H1 (cell line): ENCODE measurements around the gene UCKL1. TPM values are rescaled to one million over a fixed set of nuclear protein-coding genes. Genes with fewer than 3 reads are reported as not detected.

ENCODE experiments used
- CHD1 ChIP-seq: IDR thresholded peaks from 2 replicates; pipeline ENCODE4 v1.6.1; 2012; ENCODE audit warnings: low read depth, low read length, improper control_type of control experiment
- CHD7 ChIP-seq: fragments of 300-600 bp; sonication (generic); IDR thresholded peaks from 2 replicates; pipeline ENCODE4 v1.7.1; 2012; ENCODE audit warnings: low read length, moderate library complexity, mild to moderate bottlenecking, inconsistent platforms; ENCODE audit not compliant: insufficient replicate concordance
- GTF2F1 ChIP-seq: IDR thresholded peaks from 2 replicates; pipeline ENCODE4 v1.6.1; 2012; ENCODE audit warnings: low read depth, low read length, improper control_type of control experiment, borderline replicate concordance
- JUND ChIP-seq: IDR thresholded peaks from 2 replicates; pipeline ENCODE4 v1.6.1; 2011; ENCODE audit warnings: mild to moderate bottlenecking, improper control_type of control experiment, low read length
- MAX ChIP-seq: IDR thresholded peaks from 2 replicates; pipeline ENCODE4 v1.6.1; 2012; ENCODE audit warnings: inconsistent platforms
- SIN3A ChIP-seq, 2 experiments: IDR thresholded peaks in 1 of 2; conservative IDR thresholded peaks in 1 of 2; 2 replicates each; pipeline ENCODE4 v1.6.1; 2011 to 2012; ENCODE audit warnings: low read length in 2 of 2, improper control_type of control experiment in 1 of 2, low read depth in 1 of 2, mild to moderate bottlenecking in 1 of 2
- SP1 ChIP-seq: IDR thresholded peaks from 2 replicates; pipeline ENCODE4 v1.6.1; 2011; ENCODE audit warnings: low read depth, low read length
- TBP ChIP-seq: IDR thresholded peaks from 2 replicates; pipeline ENCODE4 v1.6.1; 2011; ENCODE audit warnings: low read depth, low read length, improper control_type of control experiment
- USF2 ChIP-seq: IDR thresholded peaks from 2 replicates; pipeline ENCODE4 v1.6.1; 2011; ENCODE audit warnings: low read length, improper control_type of control experiment
- polyA plus RNA-seq, 7 experiments: library from polyadenylated mRNA; depleted of rRNA in 3 of 7; stranded (reverse) in 5 of 7; unstranded in 2 of 7; fragments of >200 nt in 5 of 7; fragments of 200-250 nt in 2 of 7; gene quantifications; 1 replicate in 5 of 7; 2 replicates in 1 of 7; 4 replicates in 1 of 7; pipeline versions ENCODE4 v1.2.1 to v1.2.3, GENCODE V29; 2011 to 2013; ENCODE audit warnings: missing spikeins in 2 of 7, mixed read lengths in 2 of 7
- total RNA-seq: library from RNA; stranded (reverse); fragmentation: NEBNext Ultra II Directional; extraction: Animal tissue kit (Norgen Biotek cat#: 25700); gene quantifications from 2 replicates; pipeline ENCODE4 v1.2.1, GENCODE V29; 2021

The UCKL1 gene
- total and polyA plus RNA-seq, 2 of the 8 experiments (the other 6 are each of a cell fraction or from before 2014, with no cell fraction given) = 36.5 to 91.2 TPM

DNA sequence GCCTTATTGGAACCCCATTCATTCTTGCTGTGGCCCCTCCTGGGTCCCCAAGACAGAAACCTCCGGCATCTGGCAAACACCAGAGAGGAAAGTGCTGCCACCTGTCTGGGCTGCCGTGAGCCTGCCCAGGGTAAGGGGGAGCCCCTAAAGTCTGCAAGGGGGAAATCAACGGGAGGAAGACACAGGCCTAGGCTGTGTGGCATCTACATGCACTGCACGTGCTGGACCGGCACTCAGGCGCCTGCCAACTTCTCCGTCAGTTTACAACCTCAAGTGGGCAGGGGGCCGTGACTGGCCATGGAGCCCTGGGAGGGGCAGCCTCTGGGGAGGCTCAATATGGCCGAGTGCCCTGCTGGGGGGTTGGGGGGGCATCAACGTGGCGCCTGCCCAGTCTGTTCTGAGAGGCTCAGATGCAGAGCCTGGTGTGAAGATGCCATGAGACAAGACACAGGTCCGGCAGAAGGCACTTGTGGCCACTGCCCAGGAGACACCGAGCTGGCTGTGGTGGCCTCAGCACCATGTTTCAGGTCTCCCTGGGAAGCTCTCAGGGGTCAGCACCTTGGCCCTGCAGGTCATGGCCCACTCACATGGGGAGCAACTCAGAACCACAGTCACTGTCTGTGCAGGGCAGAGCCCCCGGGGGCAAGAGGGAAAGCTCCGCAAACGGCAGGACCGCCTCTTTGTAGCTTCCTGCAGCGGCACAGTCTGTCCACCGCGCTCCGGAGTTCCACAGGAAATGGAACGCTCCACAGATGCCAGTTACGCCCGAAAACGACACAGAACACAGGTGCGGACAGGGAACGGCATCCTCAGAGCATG is 8.4 kb downstream of the UCKL1 start (continued):
- no peak for TF ChIP-seq CHD7
- no peak for TF ChIP-seq TBP
- no peak for TF ChIP-seq JUND
- no peak for TF ChIP-seq CHD1
- no peak for TF ChIP-seq MAX
- TF ChIP-seq GTF2F1 = no peak
- TF ChIP-seq SIN3A (conservative IDR thresholded peaks at IDR 0.05 in 1 of 2, IDR thresholded peaks at IDR 0.05 in 1 of 2; ENCODE audit: low read depth in 1 of 2, low read length in 2 of 2) = no peak
- no peak for TF ChIP-seq SP1
- no peak for TF ChIP-seq USF2
